GM18502 (cell line): ENCODE results near the gene LILRB5.
"Not testable (repeated sequence)": the region's sequence is repeated elsewhere in the genome, so short reads cannot be mapped to it uniquely, and the experiment has no call there.

Experiments used
- ATAC-seq: cut with Tn5 transposase; IDR thresholded peaks from one replicate; pipeline ENCODE4 v1.9.1; 2021; ENCODE audit warnings: mild to moderate bottlenecking; ENCODE audit not compliant: unreplicated experiment, poor library complexity

The LILRB5 gene

GRCh38 chr19:54278056-54278455, 21.0 kb upstream of the LILRB5 start:
- not testable (repeated sequence) for ATAC-seq

GRCh38 chr19:54277111-54277615, 20.1 kb upstream of the LILRB5 start:
- ATAC-seq = not testable (repeated sequence)

- ATAC-seq = no peak
These were observed 18.9 kb upstream of the LILRB5 start for GRCh38 chr19:54275951-54276350.

- ATAC-seq = not testable (repeated sequence)
These were observed 17.4 kb upstream of the LILRB5 start for GRCh38 chr19:54274516-54274915.

GRCh38 chr19:54273821-54274220, 16.7 kb upstream of the LILRB5 start:
- ATAC-seq = no peak

GRCh38 chr19:54272181-54272580, 15.1 kb upstream of the LILRB5 start:
- ATAC-seq = not testable (repeated sequence)

GRCh38 chr19:54271587-54271986, 14.5 kb upstream of the LILRB5 start:
- not testable (repeated sequence) for ATAC-seq

GRCh38 chr19:54271106-54271505, 14.0 kb upstream of the LILRB5 start:
- no peak for ATAC-seq

- no peak for ATAC-seq
These were observed 11.9 kb upstream of the LILRB5 start for GRCh38 chr19:54268936-54269335.

GRCh38 chr19:54266133-54266532, 9.1 kb upstream of the LILRB5 start:
- no peak for ATAC-seq

- no peak for ATAC-seq
These were observed 5.4 kb upstream of the LILRB5 start for GRCh38 chr19:54262470-54262869.

- no peak for ATAC-seq
These were observed 5.0 kb upstream of the LILRB5 start for GRCh38 chr19:54262066-54262465.

- ATAC-seq = no peak
These were observed 590 bp downstream of the LILRB5 start for GRCh38 chr19:54256250-54257115.

- ATAC-seq = no peak
These were observed 1.8 kb downstream of the LILRB5 start for GRCh38 chr19:54255105-54255775.

- no peak for ATAC-seq
These were observed 2.7 kb downstream of the LILRB5 start for GRCh38 chr19:54254195-54254906.

GRCh38 chr19:54253331-54254194, 3.5 kb downstream of the LILRB5 start:
- ATAC-seq = no peak

GRCh38 chr19:54252845-54253244, 4.2 kb downstream of the LILRB5 start:
- ATAC-seq = no peak

GRCh38 chr19:54252243-54252642, 4.8 kb downstream of the LILRB5 start:
- no peak for ATAC-seq

- no peak for ATAC-seq
These were observed 9.0 kb downstream of the LILRB5 start for GRCh38 chr19:54248016-54248601.
